Measurements from ENCODE around the gene ATG13.

Gene ATG13

DNA sequence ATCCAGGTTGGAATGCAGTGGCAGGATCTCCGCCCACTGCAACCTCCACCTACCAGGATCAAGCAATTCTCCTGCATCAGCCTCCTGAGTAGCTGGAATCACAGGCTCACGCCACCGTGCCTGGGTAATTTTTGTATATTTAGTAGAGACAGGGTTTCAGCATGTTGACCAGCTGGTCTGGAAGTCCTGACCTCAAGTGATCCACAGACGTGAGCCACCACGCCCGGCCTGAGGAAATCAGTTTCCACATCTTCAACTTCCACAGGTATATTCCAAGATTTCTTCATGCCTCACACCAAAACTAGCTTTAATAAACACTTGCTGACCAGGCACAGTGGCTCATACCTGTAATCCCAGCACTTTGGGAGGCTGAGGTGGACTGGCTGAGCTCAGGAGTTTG lies 8.0 kb upstream of the ATG13 start:
- DNase-seq: no peak

DNA sequence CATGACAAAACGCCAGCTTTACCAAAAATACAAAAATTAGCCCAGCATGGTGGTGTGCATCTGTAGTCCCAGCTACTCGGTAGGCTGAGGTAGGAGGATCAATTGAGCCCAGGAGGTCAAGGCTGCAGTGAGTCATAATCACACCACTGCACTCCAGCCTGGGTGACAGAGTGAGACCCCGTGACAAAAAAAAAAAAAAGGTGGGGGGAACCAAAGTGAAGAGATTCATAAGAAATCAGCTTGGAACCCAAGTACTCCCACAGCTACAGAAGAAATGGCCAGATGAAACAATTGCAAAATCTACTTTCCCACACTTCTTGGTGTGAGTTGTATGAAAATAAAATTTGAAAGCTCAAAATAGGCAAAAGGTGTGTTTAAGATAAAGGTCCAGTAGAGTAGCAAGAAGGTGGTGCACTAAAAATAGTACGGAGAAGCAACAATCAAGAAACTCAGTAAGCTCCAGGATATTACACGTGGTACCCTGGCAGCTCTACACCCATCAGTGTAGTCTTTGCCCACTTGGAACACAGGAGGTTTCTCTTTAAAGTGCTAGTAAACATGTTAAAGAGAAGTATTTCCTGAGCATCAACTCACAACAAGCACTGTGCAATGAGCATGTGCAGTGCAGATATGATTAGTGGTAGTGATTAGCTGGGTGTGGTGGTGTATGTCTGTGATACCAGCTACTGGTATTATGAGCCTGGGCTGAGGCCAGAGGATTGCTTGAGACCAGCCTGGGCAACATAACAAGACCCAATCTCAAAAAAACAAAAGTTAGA lies 5.6 kb upstream of the ATG13 start:
- DNase-seq: no peak

DNA sequence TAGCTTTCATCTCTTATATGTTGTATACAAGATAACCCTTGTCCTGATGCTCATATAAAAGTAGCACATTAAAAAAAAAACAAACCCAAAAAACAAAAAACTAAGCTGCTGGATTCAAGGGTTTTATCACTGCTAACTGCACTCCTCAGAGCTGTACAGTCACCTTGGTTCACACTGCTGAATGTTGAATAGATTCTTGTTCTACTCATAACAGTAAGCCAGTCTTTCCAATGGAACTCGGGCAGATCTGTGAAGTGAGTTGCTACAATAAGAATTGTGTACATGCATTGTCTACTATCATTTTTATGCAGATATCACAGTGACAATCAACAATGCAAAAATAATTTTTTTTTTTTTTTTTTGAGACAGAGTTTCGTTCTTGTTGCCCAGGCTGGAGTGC lies 5.0 kb upstream of the ATG13 start:
- DNase-seq: no peak

DNA sequence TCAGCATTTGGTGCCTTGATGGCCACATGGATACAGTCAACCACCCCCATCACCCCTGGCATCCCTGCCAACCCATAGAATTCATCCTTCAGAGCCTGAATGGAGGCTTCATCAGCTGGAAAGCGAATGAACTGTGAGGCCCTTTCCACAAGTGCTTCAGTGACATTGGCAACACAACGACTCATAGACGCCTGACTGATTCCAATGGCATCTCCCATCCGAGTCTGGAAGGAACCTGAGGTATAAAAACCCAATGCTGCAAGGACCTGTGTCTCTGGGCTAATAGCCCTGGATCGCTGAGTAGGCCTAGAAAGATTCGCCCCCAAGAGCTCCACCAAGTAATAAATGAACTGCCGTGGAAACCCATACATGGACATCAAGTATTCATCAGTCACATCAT lies 1.6 kb upstream of the ATG13 start:
- DNase-seq: no peak

DNA sequence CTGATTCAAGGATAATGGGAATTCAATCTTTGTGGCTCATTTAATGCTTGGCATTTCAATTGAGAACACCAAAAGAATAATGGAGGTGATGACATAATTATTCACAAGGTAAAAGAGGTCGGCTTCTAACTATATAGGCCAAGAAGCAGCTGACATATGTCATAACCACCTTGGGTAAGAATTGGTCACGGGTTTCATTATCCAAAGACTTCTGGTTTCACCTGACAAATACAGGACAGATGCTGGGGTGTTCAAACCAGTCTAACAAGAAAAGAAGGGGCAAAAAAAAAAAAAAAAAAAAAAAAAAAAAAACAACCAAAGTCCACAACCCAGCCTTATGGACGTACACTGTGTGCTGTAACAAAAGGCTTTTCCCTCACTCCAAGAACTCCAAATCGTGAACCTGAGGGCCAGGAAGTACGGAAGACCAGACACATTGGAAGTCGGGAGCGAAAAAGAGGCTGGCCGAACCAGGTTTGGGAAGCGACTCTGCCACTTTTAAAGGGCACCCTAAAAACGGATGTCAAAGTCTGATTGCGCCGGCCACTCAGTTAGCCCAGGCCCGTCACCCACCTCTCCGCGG lies 711 bp upstream of the ATG13 start:
- DNase-seq: no peak

DNA sequence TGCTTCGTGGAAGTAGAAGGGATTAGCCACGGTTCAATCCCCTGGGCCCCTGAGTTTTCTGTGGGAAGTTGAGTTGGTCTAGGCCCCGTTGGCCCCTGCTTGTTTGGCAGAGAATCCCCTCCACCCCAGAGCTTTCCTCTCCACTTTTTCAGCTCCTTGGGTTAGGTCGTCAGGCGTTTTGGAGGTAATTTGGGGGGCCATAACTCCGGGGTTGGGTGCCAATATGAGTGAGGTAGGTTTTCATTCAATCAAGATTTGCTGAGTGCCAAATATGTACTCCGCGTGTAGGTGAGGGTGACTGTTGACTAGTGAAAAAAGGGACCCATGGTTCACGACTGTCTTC lies 590 bp downstream of the ATG13 start:
- no peak for DNase-seq

DNA sequence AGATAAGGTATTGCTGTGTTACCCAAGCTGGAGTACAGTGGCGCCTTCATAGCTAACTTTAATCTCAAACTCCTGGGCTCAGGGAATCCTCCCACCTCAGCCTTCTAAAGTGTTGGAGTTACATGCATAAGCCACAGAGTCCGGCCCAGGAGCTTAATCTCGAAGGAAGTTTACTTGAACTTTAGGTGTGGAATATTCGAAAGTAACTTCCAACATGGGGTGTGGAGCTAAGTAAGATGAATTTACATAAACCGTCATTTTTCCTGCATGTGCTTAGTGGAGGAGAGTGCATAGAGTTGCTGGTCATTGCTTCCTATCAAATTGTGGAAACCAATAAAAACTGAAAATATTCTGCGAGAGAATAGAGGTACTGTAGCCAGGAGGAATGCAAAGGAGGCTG lies 1.5 kb downstream of the ATG13 start:
- no peak for DNase-seq

DNA sequence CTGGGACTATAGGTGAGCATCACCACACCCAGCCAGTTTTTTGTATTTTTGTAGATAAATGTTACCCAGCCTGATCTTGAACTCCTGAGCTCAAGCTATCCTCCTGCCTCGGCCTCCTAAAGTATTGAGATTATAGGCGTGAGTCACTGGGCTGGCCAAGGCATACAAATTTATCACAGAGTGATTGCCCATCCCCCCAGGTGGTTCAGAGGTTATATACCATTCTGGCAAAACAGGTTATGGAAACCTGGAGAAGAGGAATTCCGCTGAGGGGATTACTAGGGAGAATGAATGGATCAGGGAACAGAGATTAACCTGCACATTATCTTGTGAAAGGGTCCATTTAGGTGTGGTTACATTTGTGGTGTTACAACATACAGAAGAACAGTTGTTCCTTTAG lies 8.1 kb downstream of the ATG13 start:
- DNase-seq: no peak

DNA sequence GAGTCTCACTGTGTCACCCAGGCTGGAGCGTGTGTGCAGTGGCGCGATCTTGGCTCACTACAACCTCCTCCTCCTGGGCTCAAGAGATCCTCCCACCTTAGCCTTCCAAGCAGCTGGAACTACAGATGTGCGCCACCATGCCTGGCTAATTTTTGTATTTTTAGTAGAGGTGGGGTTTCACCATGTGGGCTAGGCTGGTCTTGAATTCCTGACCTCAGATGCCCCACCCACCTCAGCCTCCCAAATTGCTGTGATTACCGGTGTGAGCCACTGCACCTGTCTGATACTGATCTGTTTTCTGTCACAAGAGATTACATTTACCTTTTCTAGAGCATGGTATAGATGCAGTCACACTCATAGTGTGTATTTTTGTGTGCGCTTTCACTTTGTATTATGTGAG lies 11.6 kb downstream of the ATG13 start:
- no peak for DNase-seq

DNA sequence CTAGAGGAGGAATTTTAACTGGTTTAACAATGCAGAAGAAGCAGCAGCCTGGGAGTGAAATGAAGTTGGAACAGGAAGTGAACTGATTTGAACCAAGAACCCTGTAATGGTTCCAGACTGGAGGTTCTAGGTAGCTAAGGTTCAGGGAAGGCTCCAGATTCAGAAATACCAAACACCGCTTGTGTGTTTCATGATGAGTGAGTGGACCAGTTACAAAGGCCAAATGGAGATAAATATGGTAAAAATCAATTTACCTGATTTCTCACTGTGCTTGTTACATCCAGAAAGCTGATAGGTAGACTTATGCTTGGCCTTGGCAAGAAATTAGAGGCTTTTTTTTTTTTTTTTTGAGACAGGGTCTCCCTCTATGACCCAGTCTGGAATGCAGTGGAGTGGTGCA lies 12.9 kb downstream of the ATG13 start:
- no peak for DNase-seq

DNA sequence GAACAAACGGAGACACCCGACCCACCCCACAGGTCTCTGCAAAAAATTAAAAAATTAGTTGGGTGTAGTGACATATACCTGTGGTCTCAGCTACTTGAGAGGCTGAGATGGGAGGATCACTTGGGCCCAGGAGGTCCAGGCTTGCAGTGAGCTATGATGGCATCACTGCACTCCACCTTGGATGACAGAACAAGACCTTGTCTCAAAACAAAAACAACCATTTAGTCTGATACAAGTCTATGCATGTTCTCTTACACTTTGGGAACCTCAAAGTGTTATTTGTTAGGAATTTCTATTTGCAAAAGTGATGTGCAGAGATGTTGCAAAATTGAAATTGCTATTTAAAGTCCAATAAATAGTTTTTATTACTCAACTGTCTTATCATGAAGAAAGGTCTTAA lies 14.3 kb downstream of the ATG13 start:
- DNase-seq: no peak

DNA sequence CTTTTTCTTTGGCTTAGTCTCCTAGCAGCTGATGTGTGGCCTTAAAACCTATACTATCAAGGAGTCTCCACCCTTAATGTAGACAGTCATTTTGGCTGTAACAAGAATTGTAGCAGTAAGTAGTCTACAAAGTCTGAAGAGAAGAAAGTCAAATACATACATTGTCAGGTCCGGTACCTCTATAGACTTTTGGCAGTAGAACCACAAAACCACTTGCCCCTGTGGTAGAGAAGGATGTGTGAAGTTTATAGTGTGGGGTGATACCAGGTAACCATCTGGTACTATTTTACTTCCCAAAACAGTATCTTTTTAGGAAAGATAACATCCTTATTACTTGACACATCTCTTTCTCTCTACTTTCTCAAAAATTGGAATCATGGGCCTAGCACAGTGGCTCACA lies 15.1 kb downstream of the ATG13 start:
- no peak for DNase-seq

DNA sequence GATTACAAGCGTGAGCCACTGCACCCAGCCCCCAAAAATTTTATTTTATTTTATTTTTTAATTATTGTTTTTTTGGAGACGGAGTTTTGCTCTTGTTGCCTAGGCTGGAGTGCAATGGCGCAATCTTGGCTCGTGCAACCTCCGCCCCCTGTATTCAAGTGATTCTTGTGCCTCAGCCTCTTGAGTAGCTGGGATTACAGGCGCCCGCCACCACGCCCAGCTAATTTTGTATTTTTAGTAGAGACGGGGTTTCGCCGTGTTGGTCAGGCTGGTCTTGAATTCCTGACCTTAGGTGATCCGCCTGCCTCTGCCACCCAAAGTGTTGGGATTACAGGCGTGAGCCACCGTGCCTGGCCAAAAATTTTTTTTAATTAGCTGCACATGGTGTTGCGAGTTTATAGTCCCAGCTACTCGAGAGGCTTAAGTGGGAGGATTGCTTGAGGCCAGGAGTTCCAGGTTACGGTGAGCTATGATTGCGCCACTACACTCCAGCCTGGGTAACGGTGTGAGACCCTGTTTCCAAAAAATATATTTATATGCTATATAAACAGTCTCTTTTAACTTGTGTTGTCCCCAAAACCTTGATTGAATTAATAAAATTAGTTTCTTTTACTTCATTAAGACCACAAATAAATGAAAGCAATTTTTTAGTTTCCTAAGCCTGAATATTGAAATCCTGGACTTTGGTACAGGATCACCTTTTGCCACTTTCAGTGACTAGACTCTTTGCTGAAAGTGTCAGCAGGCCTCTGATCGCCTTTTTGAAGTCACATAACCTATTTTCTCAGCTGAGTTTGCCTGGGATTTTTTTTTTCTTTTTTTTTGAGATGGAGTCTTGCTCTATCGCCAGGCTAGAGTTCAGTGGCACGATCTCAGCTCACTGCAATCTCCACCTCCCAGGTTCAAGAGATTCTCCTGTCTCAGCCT lies 16.2 kb downstream of the ATG13 start:
- DNase-seq: no peak

DNA sequence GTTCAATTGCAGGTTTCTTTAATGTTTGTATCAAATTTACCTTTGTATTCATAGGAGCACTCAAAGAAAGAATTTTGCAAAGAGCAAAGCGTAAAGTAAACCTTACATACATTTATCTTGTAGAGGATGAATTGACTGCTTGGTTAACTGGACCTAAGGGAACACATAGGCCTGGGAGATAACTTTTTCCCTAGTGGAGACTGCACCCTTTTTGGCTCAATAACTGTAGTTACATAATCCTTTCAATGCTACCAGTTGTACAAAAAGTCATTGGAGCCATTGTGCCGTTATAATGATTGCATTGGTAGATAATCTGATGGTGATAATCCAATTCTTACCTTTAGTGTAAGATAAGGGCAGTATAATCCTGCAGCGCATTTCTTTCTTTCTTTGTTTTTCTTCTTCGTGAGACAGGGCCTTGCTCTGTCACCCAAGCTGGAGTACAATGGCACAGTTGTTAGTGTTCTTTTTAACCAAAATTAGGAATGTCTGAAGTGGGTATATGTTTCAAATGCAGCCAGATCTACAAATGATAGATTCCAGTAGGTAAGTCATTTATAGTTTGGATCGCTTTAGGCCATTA lies 18.3 kb downstream of the ATG13 start:
- DNase-seq: no peak

DNA sequence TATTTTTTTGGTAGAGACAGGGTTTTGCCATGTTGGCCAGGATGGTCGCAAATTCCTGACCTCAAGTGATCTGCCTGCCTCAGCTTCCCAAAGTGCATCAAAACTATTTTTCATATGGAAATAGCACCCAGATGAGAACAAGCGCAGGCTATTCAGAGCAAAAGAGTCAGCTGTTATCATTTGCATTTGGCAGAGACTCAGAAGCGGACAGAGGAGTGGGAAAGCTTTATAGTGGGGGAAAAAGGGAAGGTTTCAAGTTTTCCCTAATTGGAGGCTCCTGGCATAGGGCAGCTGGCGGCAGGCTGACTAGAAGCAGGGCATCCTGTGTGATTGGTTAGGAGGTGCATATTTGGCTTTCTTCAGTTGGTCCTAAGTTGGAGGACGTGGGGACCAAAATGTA lies 20.2 kb downstream of the ATG13 start:
- no peak for DNase-seq

DNA sequence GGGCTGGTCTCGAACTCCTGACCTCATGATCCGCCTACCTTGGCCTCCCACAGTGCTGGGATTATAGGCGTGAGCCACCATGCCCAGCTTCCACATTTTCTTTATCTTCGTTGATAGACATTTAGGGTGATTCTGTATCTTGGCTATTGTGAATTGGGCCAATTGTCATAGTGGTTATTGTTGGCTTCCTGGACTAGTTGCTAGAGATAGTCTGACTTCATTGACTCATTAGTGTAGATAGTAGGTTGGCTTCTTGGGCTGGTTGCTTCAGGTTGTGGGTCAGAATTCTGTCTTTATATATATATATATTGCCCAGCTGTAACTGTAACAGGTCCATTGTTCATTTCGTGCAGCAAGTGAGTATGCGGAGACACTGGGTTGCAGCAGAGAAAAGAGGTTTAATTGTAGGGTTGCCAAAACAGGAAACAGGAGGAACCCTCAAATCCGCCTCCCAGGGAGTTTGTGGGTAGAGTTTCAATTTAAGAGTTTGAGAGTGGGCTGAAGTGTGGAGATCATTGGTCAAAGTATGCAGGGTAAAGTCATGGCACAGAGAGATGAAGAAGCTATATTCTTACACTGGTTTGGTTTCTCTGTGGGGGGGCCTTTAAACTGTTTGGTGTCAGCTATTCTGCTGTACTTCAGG lies 22.0 kb downstream of the ATG13 start:
- DNase-seq: no peak

DNA sequence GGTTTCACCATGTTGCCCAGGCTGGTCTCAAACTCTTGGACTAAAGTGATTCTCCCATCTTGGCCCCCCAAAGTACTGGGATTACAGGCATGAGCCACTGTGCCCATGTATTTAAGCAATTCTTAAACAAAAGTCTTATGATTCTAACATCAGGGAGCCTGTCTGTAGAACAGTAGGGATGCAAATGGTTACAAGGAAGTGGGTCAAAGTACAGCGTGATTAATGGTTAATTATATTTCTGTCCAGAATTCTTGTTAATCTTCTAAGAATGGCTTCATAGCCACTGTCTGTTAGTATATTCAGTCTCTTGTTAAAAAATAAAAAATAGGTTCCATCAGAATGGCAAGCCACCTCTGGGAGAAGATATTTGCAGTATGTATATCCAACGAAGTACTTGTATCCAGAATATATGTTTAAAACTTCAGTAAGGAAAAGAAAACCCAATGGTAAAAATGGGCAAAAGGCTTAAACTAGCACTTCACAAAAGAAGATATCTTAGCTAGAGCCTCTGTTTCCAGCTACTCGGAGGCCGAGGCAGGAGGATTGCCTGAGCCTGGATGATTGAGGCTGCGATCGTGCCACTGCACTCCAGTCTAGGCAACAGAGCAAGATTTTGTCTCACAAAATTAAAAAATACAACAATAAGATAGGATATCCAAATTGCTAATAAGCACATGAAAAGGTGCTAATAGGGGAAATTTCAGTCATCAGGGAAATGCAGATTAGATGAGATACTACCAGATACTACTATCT lies 22.9 kb downstream of the ATG13 start:
- no peak for DNase-seq

DNA sequence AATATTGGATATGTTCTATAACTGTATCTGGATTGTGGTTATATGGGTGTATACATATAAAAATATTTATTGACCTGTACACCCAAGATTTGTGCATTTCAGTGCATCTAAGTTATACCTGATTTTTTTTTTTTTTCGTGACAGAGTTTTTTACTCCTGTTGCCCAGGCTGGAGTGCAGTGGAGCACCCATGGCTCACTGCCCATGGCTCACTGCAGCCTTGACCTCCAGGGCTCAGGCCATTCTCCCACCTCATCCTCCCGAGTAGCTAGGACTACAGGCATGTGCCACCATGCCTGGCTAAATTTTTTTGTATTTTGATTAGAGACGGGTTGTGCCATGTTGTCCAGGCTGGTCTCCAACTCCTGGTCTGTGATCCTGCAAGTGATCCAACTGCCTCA lies 24.3 kb downstream of the ATG13 start:
- DNase-seq: no peak

DNA sequence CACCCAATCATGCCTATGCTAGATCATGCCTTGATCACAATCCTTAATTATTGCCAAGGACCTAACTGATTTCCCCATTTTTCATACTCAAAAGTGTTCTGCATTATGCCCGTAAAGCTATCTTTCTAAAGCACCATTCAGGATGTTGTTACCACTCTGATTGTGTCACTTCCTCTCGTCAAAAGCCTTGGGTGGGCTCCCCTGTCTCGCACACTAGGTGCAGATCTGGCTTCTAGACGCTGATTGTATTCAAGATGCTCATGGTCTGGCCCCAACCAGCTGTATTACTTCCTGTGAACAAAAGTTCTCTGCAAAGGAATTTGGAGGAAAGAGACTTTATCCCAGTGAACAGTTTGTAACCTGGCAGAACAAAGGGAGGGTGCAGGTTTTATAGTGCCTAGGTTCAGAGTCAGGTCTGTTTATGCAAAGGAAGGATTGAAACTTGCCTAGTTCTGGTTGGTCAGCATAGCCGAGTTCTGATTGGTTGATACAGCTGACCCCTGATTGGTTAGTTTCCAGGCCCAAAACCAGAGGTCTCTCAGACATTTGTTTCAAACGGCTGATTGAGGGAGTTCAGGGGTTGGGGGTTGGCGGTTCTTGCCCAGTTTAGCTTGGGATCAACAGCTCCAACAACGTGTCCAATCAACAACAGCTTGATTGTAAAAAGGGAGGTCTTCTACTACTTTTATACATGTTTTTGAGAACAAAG lies 25.4 kb downstream of the ATG13 start:
- no peak for DNase-seq

DNA sequence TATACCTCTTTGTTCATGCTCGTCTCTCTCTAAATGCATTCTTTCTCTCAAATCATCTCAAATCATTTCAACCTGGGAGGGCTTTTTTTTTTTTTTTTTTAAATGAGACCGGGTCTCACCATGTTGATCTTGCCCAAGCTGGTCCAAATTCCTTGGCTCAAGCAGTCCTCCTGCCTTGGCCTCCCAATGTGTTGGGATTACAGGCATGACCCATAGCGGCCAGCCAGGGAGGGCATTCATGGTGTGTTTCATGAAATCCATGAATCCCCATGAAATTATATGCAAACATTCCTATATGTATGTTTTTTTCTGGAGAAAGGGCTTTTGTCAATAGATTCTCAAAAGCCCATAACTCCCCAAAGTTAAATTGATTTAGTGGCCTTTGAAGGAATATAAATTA lies 26.2 kb downstream of the ATG13 start:
- no peak for DNase-seq

DNA sequence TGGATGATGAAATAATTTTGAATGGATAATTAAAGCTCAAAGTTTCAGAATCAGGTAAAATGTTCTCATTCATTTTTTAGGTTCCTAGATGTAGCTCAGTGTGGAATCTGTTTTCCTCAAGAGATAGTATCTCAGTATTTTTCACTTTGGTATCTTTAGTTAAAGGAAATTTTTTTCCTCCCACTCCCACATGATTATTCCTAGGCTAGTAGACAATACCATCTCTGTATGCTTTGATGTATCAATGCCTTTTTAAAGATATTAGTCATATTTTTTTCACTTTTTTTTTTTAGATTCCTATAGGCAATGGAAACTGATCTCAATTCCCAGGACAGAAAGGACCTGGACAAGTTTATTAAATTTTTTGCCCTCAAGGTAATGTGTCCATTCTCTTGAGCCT lies 26.6 kb downstream of the ATG13 start:
- no peak for DNase-seq

Measured in activated CD4-positive, alpha-beta T cell treated with anti-CD3 and anti-CD28 coated beads for 48 hours (primary cell).